Immature natural killer cell (primary cell): ENCODE data around the gene AGT. TPM values are rescaled to one million over a fixed set of nuclear protein-coding genes. Genes with fewer than 3 reads are reported as not detected.

Source experiments
- DNase-seq, 3 donors: peaks; one replicate each; pipeline ENCODE4 v3.0.0; 2022; ENCODE audit warnings: mixed read lengths in 1 of 3
- H3K27ac Mint-ChIP-seq, 6 donors: one replicate each; pipeline ENCODE4 v1.8.0; 2020; ENCODE audit warnings: mixed read lengths in 6 of 6, mild to moderate bottlenecking in 5 of 6, inconsistent platforms in 4 of 6, moderate library complexity in 3 of 6
- H3K27me3 Mint-ChIP-seq, 3 donors: one replicate each; pipeline ENCODE4 v1.8.0; 2020 to 2021; ENCODE audit warnings: low read depth in 3 of 3, mild to moderate bottlenecking in 3 of 3, mixed read lengths in 3 of 3, moderate library complexity in 3 of 3, inconsistent platforms in 1 of 3
- H3K36me3 Mint-ChIP-seq, 3 donors: one replicate each; pipeline ENCODE4 v1.8.0; 2020; ENCODE audit warnings: mixed read lengths in 3 of 3, inconsistent platforms in 2 of 3, mild to moderate bottlenecking in 2 of 3
- H3K4me1 Mint-ChIP-seq, 2 donors: one replicate each; pipeline ENCODE4 v1.8.0; 2020; ENCODE audit warnings: inconsistent platforms in 2 of 2, mild to moderate bottlenecking in 2 of 2, mixed read lengths in 2 of 2, moderate library complexity in 1 of 2
- H3K4me3 Mint-ChIP-seq, 5 donors: one replicate each; pipeline ENCODE4 v1.8.0; 2020; ENCODE audit warnings: mild to moderate bottlenecking in 5 of 5, mixed read lengths in 5 of 5, inconsistent platforms in 3 of 5, moderate library complexity in 3 of 5
- H3K9me3 Mint-ChIP-seq, 6 donors: one replicate each; pipeline ENCODE4 v1.8.0; 2020; ENCODE audit warnings: mild to moderate bottlenecking in 6 of 6, mixed read lengths in 6 of 6, inconsistent platforms in 4 of 6, moderate library complexity in 3 of 6
- polyA plus RNA-seq, 3 donors: library from polyadenylated mRNA; unstranded; fragments of 300-500 nt; fragmentation: Illumina TruSeq; gene quantifications; one replicate each; pipeline ENCODE4 v1.2.3, GENCODE V29; 2021

Gene AGT
- polyA plus RNA-seq, 3 donors from 2014 or later = not detected

DNA sequence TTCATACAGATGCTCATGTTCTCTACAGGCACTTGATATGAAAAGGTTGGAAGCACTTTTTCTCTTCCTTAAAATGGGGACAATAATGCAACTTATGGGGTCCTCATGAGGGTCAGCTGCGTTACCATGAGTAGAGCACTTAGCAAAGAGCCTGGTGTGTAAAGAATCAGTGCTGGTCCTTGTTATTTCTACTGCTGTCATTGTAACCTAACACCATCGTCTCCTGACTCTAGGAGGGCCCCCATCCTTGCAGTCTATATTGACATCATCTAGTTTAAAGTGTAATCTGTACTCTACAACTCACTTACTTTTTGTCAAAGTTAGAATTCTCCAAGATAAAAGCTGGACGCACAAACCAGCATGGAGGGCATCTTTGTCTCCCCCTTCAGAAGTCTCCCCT, 35.7 kb upstream of the AGT start:
- no peak overlapping the region for H3K27ac Mint-ChIP-seq
- H3K4me1 Mint-ChIP-seq = peaks cover 0 to 3% of the 10 kb centered on the region in 2 donors
- no peaks in the 10 kb centered on the region for H3K36me3 Mint-ChIP-seq
- H3K4me3 Mint-ChIP-seq = no peak overlapping the region
- H3K27me3 Mint-ChIP-seq = peaks cover 2% of the 10 kb centered on the region in 3 donors
- no peaks in the 10 kb centered on the region for H3K9me3 Mint-ChIP-seq
- DNase-seq = no peak

DNA sequence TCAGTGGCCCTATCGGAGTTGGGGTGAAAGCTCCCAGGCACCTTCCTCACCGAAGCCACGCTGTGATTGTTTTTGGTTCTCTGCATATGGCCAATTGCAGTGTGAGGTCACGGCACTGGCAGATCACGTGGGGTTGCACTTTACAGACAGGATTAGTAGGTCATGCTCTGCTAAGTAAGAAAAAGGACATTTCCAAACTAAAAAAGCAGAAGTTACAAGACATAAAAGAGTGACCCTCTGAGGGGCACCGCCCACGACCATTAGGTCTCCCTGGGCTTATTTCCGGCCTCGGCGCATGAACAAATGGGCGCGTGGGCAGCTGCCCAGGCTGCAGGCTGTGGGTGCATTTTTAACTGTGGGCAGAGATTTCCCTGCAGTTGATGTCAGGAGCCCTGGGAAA, 35.2 kb upstream of the AGT start:
- Mint-ChIP-seq H3K27ac (no peak overlapping the region), H3K27me3 (peaks cover 2% of the 10 kb centered on the region in 3 donors), H3K9me3 (no peaks in the 10 kb centered on the region), H3K36me3 (no peaks in the 10 kb centered on the region), H3K4me3 (no peak overlapping the region), H3K4me1 (peaks cover 0 to 3% of the 10 kb centered on the region in 2 donors)
- DNase-seq = no peak

- DNase-seq = no peak
- H3K4me3 Mint-ChIP-seq = no peak overlapping the region
- peaks cover 2 to 6% (median 2%) of the 10 kb centered on the region in 3 donors for H3K27me3 Mint-ChIP-seq
- no peaks in the 10 kb centered on the region for H3K4me1 Mint-ChIP-seq
- H3K27ac Mint-ChIP-seq = no peak overlapping the region
- no peaks in the 10 kb centered on the region for H3K9me3 Mint-ChIP-seq
- H3K36me3 Mint-ChIP-seq = no peaks in the 10 kb centered on the region
Observed at GRCh38 chr1:230747890-230748800, 34.2 kb upstream of the AGT start.

DNA sequence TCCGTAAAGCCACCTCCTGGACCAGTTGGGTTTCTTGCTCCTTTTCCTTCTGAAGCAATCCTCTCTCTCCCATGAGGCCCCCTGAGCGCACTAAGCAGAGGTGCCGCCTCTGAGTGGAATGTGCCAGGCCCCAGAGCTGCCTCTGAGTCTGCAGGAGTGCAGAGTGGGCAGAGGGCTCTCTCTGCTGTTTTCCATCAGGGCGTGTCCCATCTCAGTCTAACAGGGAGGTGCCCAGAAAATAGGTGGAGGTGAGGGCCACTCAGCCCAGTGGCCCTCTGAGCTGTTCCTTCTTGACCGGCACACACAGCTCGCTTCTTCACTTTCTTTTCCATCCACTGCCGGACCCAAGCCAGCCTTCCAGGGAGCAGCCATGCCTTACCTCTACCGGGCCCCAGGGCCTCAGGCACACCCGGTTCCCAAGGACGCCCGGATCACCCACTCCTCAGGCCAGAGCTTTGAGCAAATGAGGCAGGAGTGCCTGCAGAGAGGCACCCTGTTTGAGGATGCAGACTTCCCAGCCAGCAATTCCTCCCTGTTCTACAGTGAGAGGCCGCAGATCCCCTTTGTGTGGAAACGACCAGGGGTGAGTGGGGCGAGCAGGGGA, 33.3 kb upstream of the AGT start, which contains the start of gene CAPN9:
CAPN9 (plus strand) TSS at position 262 of the 604 bp plus-strand sequence; CDS start at position 371, 109 bp downstream.
- Mint-ChIP-seq H3K27me3 (peaks cover 2 to 5% (median 2%) of the 10 kb centered on the region in 3 donors), H3K27ac (no peak within 1 kb of the TSS), H3K9me3 (no peaks in the 10 kb centered on the region), H3K36me3 (no peaks in the 10 kb centered on the region), H3K4me3 (no peak within 1 kb of the TSS), H3K4me1 (no peaks in the 10 kb centered on the region)
- DNase-seq = no peak

DNA sequence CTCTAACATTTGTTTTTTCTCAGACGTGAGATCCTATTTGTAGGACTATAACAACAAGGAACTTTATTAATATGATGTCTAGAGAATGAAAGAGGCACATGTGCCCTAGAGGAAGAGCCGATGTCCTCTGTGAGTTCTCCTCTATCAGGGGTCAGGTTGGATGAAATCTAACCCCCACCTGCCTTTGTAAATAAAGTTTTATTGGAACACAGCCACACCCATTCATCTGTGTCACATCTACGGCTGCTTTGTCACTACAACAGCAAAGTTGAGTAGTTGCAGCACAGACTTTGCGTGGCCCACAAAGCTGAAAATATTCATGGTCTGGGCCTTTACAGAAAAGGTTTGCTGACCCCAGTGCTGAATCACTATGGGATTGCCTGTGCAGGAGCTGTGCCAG, 32.7 kb upstream of the AGT start:
- Mint-ChIP-seq H3K27me3 (peaks cover 2 to 4% (median 2%) of the 10 kb centered on the region in 3 donors), H3K9me3 (no peaks in the 10 kb centered on the region), H3K27ac (no peak overlapping the region), H3K4me3 (no peak overlapping the region), H3K36me3 (no peaks in the 10 kb centered on the region), H3K4me1 (no peaks in the 10 kb centered on the region)
- no peak for DNase-seq

DNA sequence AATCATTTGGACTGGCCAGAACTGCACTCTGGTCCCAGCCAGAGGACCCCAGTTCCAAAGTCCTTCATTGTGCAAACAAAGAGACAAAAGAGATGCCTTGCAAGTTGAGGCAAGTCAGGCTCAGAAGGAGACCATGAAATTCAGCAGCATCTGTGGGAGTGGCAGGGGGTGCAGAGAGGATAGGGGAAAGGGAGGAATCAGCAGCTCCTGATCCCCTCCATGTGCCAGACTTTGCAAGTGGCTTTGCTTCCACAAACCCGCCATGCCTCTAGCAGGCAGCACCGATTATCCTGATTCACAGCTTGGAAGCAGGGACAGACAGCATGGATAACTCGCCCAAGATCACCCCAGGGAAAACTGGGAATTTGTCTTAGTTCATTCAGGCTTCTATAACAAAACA, 31.1 kb upstream of the AGT start:
- Mint-ChIP-seq H3K9me3 (no peaks in the 10 kb centered on the region), H3K36me3 (no peaks in the 10 kb centered on the region), H3K4me3 (no peak overlapping the region), H3K27ac (no peak overlapping the region), H3K4me1 (no peaks in the 10 kb centered on the region), H3K27me3 (peaks cover 2 to 5% (median 4%) of the 10 kb centered on the region in 3 donors)
- DNase-seq = no peak

DNA sequence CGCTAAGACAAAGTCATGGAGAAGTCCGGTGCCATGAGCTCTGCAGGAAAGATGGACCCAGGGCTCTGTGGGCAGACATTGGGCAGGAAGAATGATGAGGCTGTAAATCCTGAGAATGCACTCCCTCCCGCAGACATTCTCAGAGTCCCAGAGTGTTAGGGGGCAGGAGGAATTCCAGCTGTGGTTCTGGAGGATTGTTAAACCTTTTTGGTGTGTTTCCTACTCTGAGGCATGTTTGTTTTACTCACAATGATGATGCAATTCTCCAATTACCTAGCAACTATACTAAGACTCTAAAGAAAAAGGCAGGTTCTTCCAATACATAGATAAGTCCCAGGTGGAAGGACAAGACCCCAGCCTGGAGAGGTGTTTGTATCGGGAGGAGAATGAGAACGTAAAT, 30.5 kb upstream of the AGT start:
- H3K9me3 Mint-ChIP-seq = no peaks in the 10 kb centered on the region
- no peak for DNase-seq
- peaks cover 2 to 5% (median 4%) of the 10 kb centered on the region in 3 donors for H3K27me3 Mint-ChIP-seq
- no peak overlapping the region for H3K27ac Mint-ChIP-seq
- no peaks in the 10 kb centered on the region for H3K36me3 Mint-ChIP-seq
- H3K4me1 Mint-ChIP-seq = no peaks in the 10 kb centered on the region
- H3K4me3 Mint-ChIP-seq = no peak overlapping the region

GRCh38 chr1:230743899-230744298, 30.0 kb upstream of the AGT start:
- Mint-ChIP-seq H3K4me1 (no peaks in the 10 kb centered on the region), H3K4me3 (no peak overlapping the region), H3K36me3 (no peaks in the 10 kb centered on the region), H3K27ac (no peak overlapping the region), H3K9me3 (no peaks in the 10 kb centered on the region), H3K27me3 (peaks cover 2 to 5% (median 4%) of the 10 kb centered on the region in 3 donors)
- no peak for DNase-seq

GRCh38 chr1:230739564-230740290, 25.8 kb upstream of the AGT start:
- H3K9me3 Mint-ChIP-seq = no peaks in the 10 kb centered on the region
- no peaks in the 10 kb centered on the region for H3K36me3 Mint-ChIP-seq
- no peaks in the 10 kb centered on the region for H3K4me1 Mint-ChIP-seq
- H3K4me3 Mint-ChIP-seq = no peak overlapping the region
- DNase-seq = no peak
- H3K27ac Mint-ChIP-seq = no peak overlapping the region
- peaks cover 0 to 10% (median 3%) of the 10 kb centered on the region in 3 donors for H3K27me3 Mint-ChIP-seq

DNA sequence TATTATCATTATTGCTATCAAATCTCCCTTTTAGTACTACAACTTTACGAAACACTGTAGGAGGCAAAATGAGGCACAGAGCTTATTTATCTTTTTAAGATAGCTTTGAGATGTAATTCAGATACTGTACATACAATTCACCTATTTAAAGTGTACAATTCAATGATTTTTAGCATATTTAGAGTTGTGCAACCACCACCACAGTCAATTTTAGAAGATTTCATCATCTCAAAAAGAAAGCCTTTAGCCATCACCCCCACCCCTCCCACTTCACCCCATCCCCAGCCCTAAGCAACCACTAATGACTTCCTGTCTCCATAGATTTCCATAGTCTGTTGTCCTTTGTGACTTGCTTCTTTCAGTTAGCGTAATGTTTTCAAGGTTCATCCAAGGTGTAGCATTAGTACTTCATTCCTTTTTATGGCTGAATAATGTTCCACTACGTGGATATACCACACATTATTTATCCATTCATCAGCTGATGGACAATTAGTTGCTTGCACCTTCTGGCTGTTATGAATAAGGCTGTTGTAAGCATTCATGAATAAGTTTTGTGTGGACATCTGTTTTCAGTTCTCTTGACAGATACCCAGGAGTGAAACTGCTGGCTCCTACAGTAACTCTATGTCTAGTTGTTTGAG, 23.8 kb upstream of the AGT start:
- Mint-ChIP-seq H3K36me3 (no peaks in the 10 kb centered on the region), H3K9me3 (no peaks in the 10 kb centered on the region), H3K27ac (no peak overlapping the region), H3K4me3 (no peak overlapping the region), H3K27me3 (peaks cover 2 to 6% (median 3%) of the 10 kb centered on the region in 3 donors), H3K4me1 (no peaks in the 10 kb centered on the region)
- no peak for DNase-seq

DNA sequence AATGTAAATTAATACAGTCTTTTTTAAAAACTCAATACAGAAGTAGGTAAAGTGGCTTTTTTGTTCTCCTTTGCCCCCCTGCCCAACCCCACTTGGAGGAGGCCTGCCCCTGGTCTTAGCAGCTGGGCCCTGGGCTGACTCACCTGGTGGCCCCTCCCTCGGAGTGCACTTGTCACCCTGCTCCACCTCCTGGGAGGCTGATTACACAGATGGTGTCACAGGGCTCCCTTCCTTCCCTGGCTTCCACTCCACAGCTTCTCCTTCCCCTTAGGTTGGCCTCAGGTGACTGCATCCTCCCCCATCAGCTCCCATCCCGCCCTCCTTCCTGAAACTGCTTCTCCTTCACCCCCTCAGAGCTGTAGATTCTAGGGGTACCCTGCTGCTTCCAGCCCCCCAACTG, 21.5 kb upstream of the AGT start:
- DNase-seq = no peak
- Mint-ChIP-seq H3K4me1 (no peaks in the 10 kb centered on the region), H3K4me3 (no peak overlapping the region), H3K27me3 (peaks cover 0 to 7% (median 5%) of the 10 kb centered on the region in 3 donors), H3K27ac (no peak overlapping the region), H3K9me3 (no peaks in the 10 kb centered on the region), H3K36me3 (no peaks in the 10 kb centered on the region)

- Mint-ChIP-seq H3K9me3 (no peaks in the 10 kb centered on the region), H3K4me3 (no peak overlapping the region), H3K27me3 (peaks cover 0 to 8% (median 7%) of the 10 kb centered on the region in 3 donors), H3K27ac (no peak overlapping the region), H3K4me1 (no peaks in the 10 kb centered on the region), H3K36me3 (no peaks in the 10 kb centered on the region)
- DNase-seq = no peak
Observed at GRCh38 chr1:230730977-230731376, 17.1 kb upstream of the AGT start.

GRCh38 chr1:230728710-230729392, 14.9 kb upstream of the AGT start:
- H3K27ac Mint-ChIP-seq = no peak overlapping the region
- H3K4me1 Mint-ChIP-seq = no peaks in the 10 kb centered on the region
- H3K9me3 Mint-ChIP-seq = no peaks in the 10 kb centered on the region
- no peak overlapping the region for H3K4me3 Mint-ChIP-seq
- peaks cover 0 to 8% (median 3%) of the 10 kb centered on the region in 3 donors for H3K27me3 Mint-ChIP-seq
- H3K36me3 Mint-ChIP-seq = no peaks in the 10 kb centered on the region
- DNase-seq = no peak
